DMS79 (cell line): Measurements from ENCODE around the gene IKZF3.
A peak's percentile ranks its signal among the peaks of the same experiment; 100 is the strongest.
"Not testable (repeated sequence)": the region's sequence is repeated elsewhere in the genome, so short reads cannot be mapped to it uniquely, and the experiment has no call there.

Experiments
- DNase-seq: peaks from one replicate; lab custom pipeline; 2025; lab: John Stamatoyannopoulos, UW

The IKZF3 gene

GRCh38 chr17:39781031-39781860 is 82.9 kb downstream of the IKZF3 start:
- DNase-seq = no peak

- no peak for DNase-seq
Observed at GRCh38 chr17:39777534-39778365, 86.4 kb downstream of the IKZF3 start.

- DNase-seq = no peak
Observed at GRCh38 chr17:39776252-39776651, 87.9 kb downstream of the IKZF3 start.

GRCh38 chr17:39775031-39775430 is 89.1 kb downstream of the IKZF3 start:
- DNase-seq = no peak

GRCh38 chr17:39774047-39774446 is 90.1 kb downstream of the IKZF3 start:
- no peak for DNase-seq

GRCh38 chr17:39772987-39773934 is 90.9 kb downstream of the IKZF3 start:
- DNase-seq = no peak

DNA sequence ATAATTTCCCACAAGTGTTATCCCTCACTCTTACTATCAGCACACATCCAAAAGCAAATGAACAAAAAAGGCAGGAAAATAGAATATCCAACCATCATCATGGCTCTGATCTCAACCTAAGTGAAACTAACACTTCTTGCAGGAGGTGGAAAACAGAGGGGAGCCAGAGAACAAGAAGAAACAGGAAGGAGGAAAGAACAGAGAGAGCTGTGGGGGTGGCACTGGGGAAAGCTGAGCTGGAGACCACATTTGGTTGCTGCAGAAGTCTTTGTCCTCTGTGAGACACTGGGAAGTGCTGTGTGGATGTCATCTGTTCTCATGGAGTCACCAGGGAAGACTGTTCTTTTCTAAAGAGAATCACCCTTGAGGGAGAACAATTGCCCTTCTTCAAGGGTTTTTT is 91.7 kb downstream of the IKZF3 start:
- no peak for DNase-seq

- peak; percentile 88 for DNase-seq
Observed at GRCh38 chr17:39769974-39770587, 94.0 kb downstream of the IKZF3 start.

- no peak for DNase-seq
Observed at GRCh38 chr17:39767147-39767546, 97.0 kb downstream of the IKZF3 start.

DNA sequence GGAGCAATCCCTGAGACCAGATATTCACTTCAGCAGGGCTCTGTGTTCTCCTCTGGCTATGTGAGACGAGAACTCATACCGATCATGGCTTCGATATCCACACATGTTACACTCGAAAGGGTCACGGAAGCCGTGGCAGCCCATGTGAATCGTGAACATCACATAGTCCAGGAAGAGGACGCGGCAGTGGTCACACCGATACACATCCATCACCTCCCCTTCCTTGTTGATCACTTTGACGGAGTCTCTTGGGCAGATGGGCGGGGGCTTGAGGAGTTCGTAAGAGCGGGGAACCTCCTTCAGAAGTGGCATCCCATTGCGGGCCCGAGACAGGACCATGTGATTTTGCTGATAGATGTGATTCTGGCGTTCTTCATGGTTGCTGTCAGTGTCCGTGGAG is 98.3 kb downstream of the IKZF3 start:
- DNase-seq = no peak

GRCh38 chr17:39765175-39765574 is 98.9 kb downstream of the IKZF3 start:
- no peak for DNase-seq

- DNase-seq = not testable (repeated sequence)
Observed at GRCh38 chr17:39764171-39764570, 99.9 kb downstream of the IKZF3 start.

DNA sequence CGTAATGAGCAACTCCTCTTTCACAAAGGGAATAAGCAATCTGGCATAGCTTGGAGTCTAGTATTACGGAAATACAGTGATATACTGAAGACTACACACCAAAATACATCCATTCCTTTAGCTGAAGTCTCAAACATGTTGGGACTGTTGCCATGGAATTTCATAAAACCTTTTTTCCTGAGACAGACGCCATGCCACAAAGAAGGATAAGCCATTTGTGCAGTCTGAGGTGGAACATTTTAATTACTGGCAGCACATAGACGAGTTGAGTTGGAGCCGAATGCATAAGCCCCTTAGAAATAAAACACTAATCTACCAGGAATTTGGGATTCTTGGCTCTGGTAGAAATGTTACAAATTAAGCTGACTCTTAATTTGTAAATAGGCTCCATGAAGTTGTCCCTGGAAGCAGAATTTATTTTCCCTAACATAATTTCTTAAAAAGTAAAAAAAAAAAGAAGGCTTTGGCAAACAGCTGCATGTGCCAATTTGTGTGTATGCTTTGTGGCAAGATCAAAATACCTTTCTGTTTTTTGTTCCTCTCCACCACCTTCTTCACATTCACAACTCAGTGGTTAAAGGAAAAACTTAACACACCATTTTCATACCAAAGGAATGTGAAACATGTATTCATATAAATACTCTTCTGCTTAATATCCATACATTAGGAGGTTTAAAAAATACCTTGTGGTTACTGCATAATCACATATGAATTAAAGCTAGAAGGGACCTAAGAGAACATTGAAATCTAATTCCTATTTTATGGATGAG is 100.9 kb downstream of the IKZF3 start:
- no peak for DNase-seq

GRCh38 chr17:39761861-39762496 is 102.1 kb downstream of the IKZF3 start:
- DNase-seq = no peak

DNA sequence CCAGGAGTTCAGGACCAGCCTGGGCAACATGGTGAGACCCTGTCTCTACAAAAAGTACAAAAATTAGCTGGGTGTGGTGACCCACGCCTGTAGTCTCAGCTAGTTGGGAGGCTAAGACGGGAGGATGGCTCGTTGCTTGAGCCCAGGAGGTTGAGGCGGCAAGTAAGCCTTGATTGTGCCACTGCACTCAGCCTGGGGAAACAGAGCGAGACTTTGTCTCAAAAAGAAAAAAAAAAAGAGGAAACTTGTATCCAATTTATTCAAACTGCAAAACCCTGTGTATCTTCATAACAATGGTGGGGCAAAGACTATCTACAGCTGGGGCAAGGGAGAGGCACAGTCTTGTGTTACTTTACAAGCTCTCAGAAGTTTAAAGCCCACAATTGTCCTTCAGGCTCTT is 104.9 kb downstream of the IKZF3 start:
- DNase-seq = no peak

DNA sequence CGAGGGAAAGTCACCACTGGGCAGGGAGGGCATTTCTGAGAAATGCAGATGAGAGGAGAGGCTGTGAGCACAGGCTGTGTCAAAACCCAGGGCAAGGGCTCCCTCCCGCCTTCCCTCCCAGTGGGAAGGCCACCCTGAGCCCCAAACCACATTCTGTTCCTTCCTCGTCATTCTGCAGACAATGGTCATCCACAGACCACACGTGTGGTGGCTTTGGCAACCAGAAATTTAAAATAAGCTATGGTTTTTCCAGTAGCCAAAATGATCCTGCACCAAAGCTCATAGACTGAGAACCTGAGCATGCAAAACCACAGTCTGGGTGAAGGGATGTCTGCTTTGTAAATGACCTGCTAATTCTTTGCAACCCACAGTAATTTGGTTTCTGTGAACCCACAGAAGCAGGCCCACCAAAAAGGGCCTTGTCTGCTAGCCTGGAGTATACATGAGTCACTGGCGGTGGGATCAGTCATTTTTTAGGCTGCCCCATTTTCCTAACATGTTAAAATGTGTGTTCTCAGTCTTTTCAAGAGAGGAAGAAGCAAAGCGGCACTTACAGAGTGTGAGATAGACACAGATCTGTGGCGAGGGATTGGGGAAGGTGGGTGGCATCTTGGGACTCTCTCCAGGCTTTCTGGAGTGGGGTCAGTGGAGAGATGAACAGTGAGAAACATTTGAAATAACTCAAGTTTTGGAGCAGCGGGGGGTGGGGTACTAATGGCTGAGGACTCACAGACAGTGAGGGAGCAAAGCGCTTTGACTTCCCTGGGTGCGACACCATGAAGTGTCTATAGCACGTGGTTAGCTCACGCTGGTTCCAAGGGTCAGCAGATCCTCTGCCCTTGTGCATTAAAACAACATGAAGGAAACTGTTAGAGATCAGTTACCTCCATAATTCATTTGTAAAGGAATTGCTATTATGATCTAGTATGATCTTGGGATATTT is 105.9 kb downstream of the IKZF3 start:
- no peak for DNase-seq

GRCh38 chr17:39757176-39757662 is 106.9 kb downstream of the IKZF3 start:
- DNase-seq = no peak

DNA sequence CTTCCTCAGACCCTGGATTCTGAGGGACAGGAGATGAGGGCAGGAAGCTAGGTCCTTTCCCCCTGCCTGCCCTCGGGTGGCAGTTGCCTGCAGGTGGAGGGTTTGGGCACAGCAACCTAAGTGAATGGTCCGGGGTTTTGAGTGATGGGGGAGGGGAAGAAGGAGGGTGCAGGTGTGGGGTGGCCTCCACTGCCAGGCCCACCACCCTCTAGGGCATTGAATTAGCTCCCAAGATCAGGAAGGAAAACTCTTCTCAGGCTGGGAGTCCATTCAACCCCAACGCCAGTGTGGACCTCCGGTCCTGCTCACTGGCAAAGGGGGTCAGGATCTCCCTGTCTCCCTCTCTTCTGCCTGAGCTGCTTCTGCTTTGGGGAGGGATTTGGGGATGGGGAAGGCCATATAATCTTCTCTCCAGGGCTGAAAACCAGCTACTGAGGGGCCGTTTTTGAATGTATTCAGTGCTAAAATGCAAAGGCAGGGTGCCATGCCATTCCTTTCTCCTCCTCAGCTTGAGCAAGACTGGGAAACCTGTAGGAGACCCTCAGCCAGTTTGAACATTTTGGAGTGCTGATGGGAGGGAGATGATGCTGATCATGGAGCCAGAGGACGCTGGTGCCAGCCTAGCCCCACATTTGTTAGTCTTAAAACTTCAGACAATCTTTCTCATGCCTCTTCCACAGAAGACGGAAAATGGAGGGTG is 107.6 kb downstream of the IKZF3 start:
- no peak for DNase-seq
